HUES48 (cell line): Measurements from ENCODE around the gene TOP1.

Source experiments
- H3K27ac ChIP-seq: one replicate; pipeline ENCODE4 v1.7.0; 2013; ENCODE audit warnings: low read depth, low read length, inconsistent platforms
- H3K27me3 ChIP-seq: 2 replicates; pipeline ENCODE4 v1.6.1; 2013; ENCODE audit warnings: mild to moderate bottlenecking, low read length; ENCODE audit not compliant: control insufficient read depth, insufficient read depth
- H3K36me3 ChIP-seq: 2 replicates; pipeline ENCODE4 v1.6.1; 2013; ENCODE audit warnings: low read length; ENCODE audit not compliant: control insufficient read depth, insufficient read depth
- H3K4me1 ChIP-seq: 2 replicates; pipeline ENCODE4 v1.6.1; 2013; ENCODE audit warnings: mild to moderate bottlenecking, low read length; ENCODE audit not compliant: control insufficient read depth, insufficient read depth
- H3K4me3 ChIP-seq: 2 replicates; pipeline ENCODE4 v1.5.1; 2013; ENCODE audit warnings: mild to moderate bottlenecking, low read depth, low read length
- H3K9ac ChIP-seq: 2 replicates; pipeline ENCODE4 v1.6.1; 2013; ENCODE audit warnings: mild to moderate bottlenecking, low read depth, low read length, moderate library complexity
- H3K9me3 ChIP-seq: 2 replicates; pipeline ENCODE4 v1.6.1; 2013; ENCODE audit warnings: low read length; ENCODE audit not compliant: control insufficient read depth, insufficient read depth

The TOP1 gene

DNA sequence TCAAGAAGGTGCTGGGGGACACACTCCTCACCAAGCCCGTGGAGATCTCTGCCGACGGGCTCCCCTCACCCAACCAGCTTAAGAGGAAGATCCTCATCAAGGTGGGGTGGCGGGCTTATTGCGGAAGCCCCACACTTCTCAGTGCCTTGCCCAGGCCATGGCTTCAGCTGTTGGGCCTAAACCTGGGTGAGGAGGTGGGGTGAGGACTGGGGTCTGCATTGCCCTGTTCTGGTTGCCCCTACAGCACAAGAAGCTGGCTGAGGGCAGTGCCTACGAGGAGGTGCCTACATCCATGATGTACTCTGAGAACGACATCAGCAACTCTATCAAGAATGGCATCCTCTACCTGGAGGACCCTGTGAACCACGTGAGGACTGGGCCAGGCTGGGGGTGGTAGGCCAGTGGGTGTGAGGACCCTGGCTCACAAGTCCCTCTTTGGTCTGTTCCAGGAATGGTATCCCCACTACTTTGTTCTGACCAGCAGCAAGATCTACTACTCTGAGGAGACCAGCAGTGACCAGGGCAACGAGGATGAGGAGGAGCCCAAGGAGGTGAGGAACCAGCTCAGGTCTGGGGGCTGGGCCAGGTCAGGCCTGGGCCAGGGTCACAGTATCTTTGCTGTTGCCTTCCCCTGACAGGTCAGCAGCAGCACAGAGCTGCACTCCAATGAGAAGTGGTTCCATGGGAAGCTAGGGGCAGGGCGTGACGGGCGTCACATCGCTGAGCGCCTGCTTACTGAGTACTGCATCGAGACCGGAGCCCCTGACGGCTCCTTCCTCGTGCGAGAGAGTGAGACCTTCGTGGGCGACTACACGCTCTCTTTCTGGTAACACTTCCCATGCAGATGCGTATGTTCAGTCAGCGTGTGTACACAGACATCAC is 136.6 kb downstream of the TOP1 start:
- H3K27me3 ChIP-seq: no peaks in the 10 kb centered on the region
- H3K4me1 ChIP-seq: no peaks in the 10 kb centered on the region
- H3K9me3 ChIP-seq: no peaks in the 10 kb centered on the region
- H3K9ac ChIP-seq: no peak overlapping the region
- H3K27ac ChIP-seq: no peak overlapping the region
- no peak overlapping the region for H3K4me3 ChIP-seq
- peaks cover 96% of the 10 kb centered on the region for H3K36me3 ChIP-seq

- no peaks in the 10 kb centered on the region for H3K9me3 ChIP-seq
- H3K36me3 ChIP-seq: peaks cover 94% of the 10 kb centered on the region
- H3K4me1 ChIP-seq: no peaks in the 10 kb centered on the region
- H3K4me3 ChIP-seq: no peak overlapping the region
- H3K27me3 ChIP-seq: no peaks in the 10 kb centered on the region
- no peak overlapping the region for H3K27ac ChIP-seq
- H3K9ac ChIP-seq: no peak overlapping the region
Observed at GRCh38 chr20:41166201-41167117, 137.8 kb downstream of the TOP1 start.

- H3K36me3 ChIP-seq: peaks cover 96% of the 10 kb centered on the region
- H3K4me1 ChIP-seq: no peaks in the 10 kb centered on the region
- no peak overlapping the region for H3K4me3 ChIP-seq
- H3K27me3 ChIP-seq: no peaks in the 10 kb centered on the region
- no peaks in the 10 kb centered on the region for H3K9me3 ChIP-seq
- no peak overlapping the region for H3K9ac ChIP-seq
- H3K27ac ChIP-seq: no peak overlapping the region
Observed at GRCh38 chr20:41167118-41167470, 138.5 kb downstream of the TOP1 start.

DNA sequence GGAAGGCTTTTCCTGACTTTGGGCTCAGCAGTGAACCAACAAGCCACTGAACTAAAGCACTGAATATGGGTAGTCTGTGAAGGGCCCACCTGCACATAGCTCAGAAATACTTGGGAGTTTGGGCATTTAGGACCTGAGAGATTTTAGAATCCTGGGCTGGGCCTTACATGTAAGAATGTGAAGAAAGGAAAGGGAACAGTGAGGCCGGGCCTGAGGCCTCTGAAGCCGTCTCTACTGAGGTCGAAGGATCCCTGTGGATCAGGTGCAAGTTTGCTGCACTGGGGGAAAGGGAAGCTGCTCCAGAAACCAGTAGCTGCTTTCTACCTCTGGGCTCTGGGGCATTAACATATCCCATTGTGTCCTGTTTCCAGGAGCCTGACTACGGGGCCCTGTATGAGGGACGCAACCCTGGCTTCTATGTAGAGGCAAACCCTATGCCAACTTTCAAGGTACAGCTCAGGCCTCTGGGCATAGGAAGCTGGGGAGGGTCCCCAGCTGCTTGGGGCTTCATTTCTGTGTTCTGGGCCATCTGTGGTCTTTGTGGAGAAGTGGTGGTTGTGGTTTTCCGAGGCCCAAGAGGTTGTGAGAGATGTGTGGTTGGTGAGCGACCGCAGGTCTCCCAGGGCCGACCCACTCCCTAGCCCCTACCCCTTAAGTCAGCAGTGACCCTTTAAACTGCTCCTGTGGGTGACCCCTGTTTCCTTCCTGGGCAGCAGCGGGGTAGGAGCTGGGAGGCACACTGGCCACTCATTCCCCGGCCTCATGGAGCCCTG is 139.0 kb downstream of the TOP1 start:
- H3K9ac ChIP-seq: no peak overlapping the region
- H3K27me3 ChIP-seq: no peaks in the 10 kb centered on the region
- H3K36me3 ChIP-seq: peaks cover 96% of the 10 kb centered on the region
- H3K4me1 ChIP-seq: no peaks in the 10 kb centered on the region
- no peak overlapping the region for H3K4me3 ChIP-seq
- H3K27ac ChIP-seq: no peak overlapping the region
- no peaks in the 10 kb centered on the region for H3K9me3 ChIP-seq

- no peaks in the 10 kb centered on the region for H3K9me3 ChIP-seq
Observed at GRCh38 chr20:41168281-41169161, 139.9 kb downstream of the TOP1 start.

GRCh38 chr20:41169162-41169690 is 140.6 kb downstream of the TOP1 start:
- no peak overlapping the region for H3K9ac ChIP-seq
- no peak overlapping the region for H3K4me3 ChIP-seq
- no peak overlapping the region for H3K27ac ChIP-seq
- H3K27me3 ChIP-seq: no peaks in the 10 kb centered on the region
- no peaks in the 10 kb centered on the region for H3K9me3 ChIP-seq
- H3K4me1 ChIP-seq: no peaks in the 10 kb centered on the region
- peaks cover 95% of the 10 kb centered on the region for H3K36me3 ChIP-seq

More at GRCh38 chr20:41168281-41169161, 139.9 kb downstream of the TOP1 start:
- H3K27me3 ChIP-seq: no peaks in the 10 kb centered on the region
- H3K27ac ChIP-seq: no peak overlapping the region
- H3K36me3 ChIP-seq: peaks cover 95% of the 10 kb centered on the region
- H3K4me1 ChIP-seq: no peaks in the 10 kb centered on the region
- no peak overlapping the region for H3K9ac ChIP-seq
- H3K4me3 ChIP-seq: no peak overlapping the region

- no peak overlapping the region for H3K9ac ChIP-seq
- H3K27ac ChIP-seq: no peak overlapping the region
- H3K4me1 ChIP-seq: no peaks in the 10 kb centered on the region
- no peak overlapping the region for H3K4me3 ChIP-seq
- no peaks in the 10 kb centered on the region for H3K27me3 ChIP-seq
- no peaks in the 10 kb centered on the region for H3K9me3 ChIP-seq
- peaks cover 95% of the 10 kb centered on the region for H3K36me3 ChIP-seq
Observed at GRCh38 chr20:41169791-41170351, 141.2 kb downstream of the TOP1 start.

GRCh38 chr20:41170386-41171105 is 141.9 kb downstream of the TOP1 start:
- Histone ChIP-seq H3K4me1 (no peaks in the 10 kb centered on the region), H3K9me3 (no peaks in the 10 kb centered on the region), H3K27me3 (no peaks in the 10 kb centered on the region), H3K9ac (no peak overlapping the region), H3K36me3 (peaks cover 95% of the 10 kb centered on the region), H3K27ac (no peak overlapping the region), H3K4me3 (no peak overlapping the region)

DNA sequence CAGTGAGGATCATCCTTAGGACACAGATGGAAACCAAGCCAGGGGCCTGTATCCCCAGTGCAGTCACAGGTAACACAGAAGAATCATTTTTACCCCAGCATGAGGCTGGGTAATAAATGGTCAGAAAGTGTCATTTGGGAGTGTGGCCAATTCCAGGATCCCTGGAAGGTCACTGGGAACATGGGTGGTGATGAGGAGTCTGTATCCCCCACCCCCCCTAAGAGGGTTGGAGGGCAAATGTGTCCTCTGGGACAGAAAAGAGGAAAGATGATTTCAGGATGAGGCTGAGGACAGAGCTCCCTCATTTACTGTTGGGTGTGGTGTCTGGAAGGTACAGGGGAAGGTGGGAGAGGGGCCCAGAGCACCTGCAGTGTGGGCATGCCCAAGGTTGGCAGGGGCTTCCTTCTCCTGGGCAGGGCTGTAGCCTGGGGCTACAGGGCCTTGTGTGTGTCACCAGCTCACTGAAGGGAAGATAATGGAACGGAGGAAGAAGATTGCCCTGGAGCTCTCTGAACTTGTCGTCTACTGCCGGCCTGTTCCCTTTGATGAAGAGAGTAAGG is 143.2 kb downstream of the TOP1 start:
- Histone ChIP-seq H3K9me3 (no peaks in the 10 kb centered on the region), H3K36me3 (peaks cover 95% of the 10 kb centered on the region), H3K27me3 (no peaks in the 10 kb centered on the region), H3K9ac (no peak overlapping the region), H3K27ac (no peak overlapping the region), H3K4me1 (no peaks in the 10 kb centered on the region), H3K4me3 (no peak overlapping the region)
